Fibroblast of the aortic adventitia (primary cell): ENCODE results near the gene MRTFB. TPM values are rescaled to one million over a fixed set of nuclear protein-coding genes. Genes with fewer than 3 reads are reported as not detected.

Experiments used
- DNase-seq: peaks from one replicate; pipeline ENCODE4 v3.0.0-alpha.2; 2010; ENCODE audit warnings: low read depth
- H3K4me3 ChIP-seq: 2 replicates; pipeline ENCODE4 v1.5.1; 2011; ENCODE audit warnings: low read depth, mild to moderate bottlenecking, control low read depth, low read length, moderate library complexity
- CTCF ChIP-seq: IDR thresholded peaks from 2 replicates; pipeline ENCODE4 v1.5.1; 2011; ENCODE audit warnings: mild to moderate bottlenecking, low read length, control low read depth, inconsistent platforms; ENCODE audit not compliant: insufficient read depth
- total RNA-seq: library from RNA; depleted of rRNA; stranded (reverse); fragments of >200 nt; gene quantifications from 2 replicates; pipeline ENCODE4 v1.2.3, GENCODE V29; 2012; ENCODE audit warnings: low replicate concordance

MRTFB gene
- total RNA-seq, 1 donor, result 13.2 TPM

GRCh38 chr16:14063618-14064581 lies 7.2 kb upstream of the MRTFB start:
- TF ChIP-seq CTCF, result no peak
- DNase-seq, result no peak
- H3K4me3 ChIP-seq, result no peak overlapping the region

GRCh38 chr16:14069818-14070217 lies 1.3 kb upstream of the MRTFB start:
- no peak for DNase-seq
- H3K4me3 ChIP-seq, result no peak overlapping the region
- TF ChIP-seq CTCF, result no peak

- no peak for TF ChIP-seq CTCF
- peak overlapping the region; percentile 83 for H3K4me3 ChIP-seq
- no peak for DNase-seq
These were observed 603 bp upstream of the MRTFB start for GRCh38 chr16:14070555-14070876.

GRCh38 chr16:14071576-14072271 lies 605 bp downstream of the MRTFB start:
- no peak for DNase-seq
- TF ChIP-seq CTCF, result no peak
- peak overlapping the region; percentile 83 for H3K4me3 ChIP-seq

GRCh38 chr16:14072360-14072759 lies 1.2 kb downstream of the MRTFB start:
- no peak for DNase-seq
- peak overlapping the region; percentile 83 for H3K4me3 ChIP-seq
- TF ChIP-seq CTCF, result no peak

GRCh38 chr16:14074544-14074943 lies 3.4 kb downstream of the MRTFB start:
- TF ChIP-seq CTCF, result no peak
- DNase-seq, result no peak
- no peak overlapping the region for H3K4me3 ChIP-seq
